ENCODE measurements around the gene SERBP1. TPM values are rescaled to one million over a fixed set of nuclear protein-coding genes. Genes with fewer than 3 reads are reported as not detected.
A peak's percentile ranks its signal among the peaks of the same experiment; 100 is the strongest.

Gene SERBP1
- total RNA-seq, 1 donor from 2014 or later = 167 TPM

DNA sequence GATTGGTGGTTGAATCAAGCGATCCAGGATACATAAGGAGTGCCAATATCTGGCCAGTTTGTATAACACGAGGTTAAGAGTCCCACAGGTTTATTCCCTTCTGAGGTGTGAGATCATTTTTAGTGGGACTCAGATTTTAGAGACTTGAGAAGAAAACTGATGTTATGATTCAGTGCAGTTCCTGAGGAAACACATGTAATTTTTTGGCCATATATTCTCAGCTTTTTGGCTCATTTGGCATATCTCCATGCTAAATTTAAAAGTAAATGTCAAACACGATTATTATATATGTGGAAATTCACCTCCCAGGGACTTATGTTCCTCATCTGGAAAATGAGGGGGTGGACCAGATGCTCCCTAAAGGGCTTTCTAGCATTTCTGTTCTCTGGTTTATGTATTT lies 39.2 kb upstream of the SERBP1 start:
- no peak for DNase-seq (ENCODE audit: extremely low spot score in 2 of 2)
- no peaks in the 10 kb centered on the region for H3K36me3 ChIP-seq
- intact Hi-C loops (cut with DNase I) = no loop called here
- H3K4me1 ChIP-seq = peaks cover 18% of the 10 kb centered on the region
- H3K27ac ChIP-seq = no peak overlapping the region
- H3K27me3 ChIP-seq = no peaks in the 10 kb centered on the region
- TF ChIP-seq POLR2A (IDR thresholded peaks at IDR 0.05) (no peak), POLR2AphosphoS5 (IDR thresholded peaks at IDR 0.05; ENCODE audit: insufficient read depth in 1 of 2, low read depth in 1 of 2) (no peak)
- TF ChIP-seq, protein P1, sequence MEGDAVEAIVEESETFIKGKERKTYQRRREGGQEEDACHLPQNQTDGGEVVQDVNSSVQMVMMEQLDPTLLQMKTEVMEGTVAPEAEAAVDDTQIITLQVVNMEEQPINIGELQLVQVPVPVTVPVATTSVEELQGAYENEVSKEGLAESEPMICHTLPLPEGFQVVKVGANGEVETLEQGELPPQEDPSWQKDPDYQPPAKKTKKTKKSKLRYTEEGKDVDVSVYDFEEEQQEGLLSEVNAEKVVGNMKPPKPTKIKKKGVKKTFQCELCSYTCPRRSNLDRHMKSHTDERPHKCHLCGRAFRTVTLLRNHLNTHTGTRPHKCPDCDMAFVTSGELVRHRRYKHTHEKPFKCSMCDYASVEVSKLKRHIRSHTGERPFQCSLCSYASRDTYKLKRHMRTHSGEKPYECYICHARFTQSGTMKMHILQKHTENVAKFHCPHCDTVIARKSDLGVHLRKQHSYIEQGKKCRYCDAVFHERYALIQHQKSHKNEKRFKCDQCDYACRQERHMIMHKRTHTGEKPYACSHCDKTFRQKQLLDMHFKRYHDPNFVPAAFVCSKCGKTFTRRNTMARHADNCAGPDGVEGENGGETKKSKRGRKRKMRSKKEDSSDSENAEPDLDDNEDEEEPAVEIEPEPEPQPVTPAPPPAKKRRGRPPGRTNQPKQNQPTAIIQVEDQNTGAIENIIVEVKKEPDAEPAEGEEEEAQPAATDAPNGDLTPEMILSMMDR (IDR thresholded peaks at IDR 0.05) = no peak
- H3K4me3 ChIP-seq = no peak overlapping the region
- no peaks in the 10 kb centered on the region for H3K9me3 ChIP-seq

DNA sequence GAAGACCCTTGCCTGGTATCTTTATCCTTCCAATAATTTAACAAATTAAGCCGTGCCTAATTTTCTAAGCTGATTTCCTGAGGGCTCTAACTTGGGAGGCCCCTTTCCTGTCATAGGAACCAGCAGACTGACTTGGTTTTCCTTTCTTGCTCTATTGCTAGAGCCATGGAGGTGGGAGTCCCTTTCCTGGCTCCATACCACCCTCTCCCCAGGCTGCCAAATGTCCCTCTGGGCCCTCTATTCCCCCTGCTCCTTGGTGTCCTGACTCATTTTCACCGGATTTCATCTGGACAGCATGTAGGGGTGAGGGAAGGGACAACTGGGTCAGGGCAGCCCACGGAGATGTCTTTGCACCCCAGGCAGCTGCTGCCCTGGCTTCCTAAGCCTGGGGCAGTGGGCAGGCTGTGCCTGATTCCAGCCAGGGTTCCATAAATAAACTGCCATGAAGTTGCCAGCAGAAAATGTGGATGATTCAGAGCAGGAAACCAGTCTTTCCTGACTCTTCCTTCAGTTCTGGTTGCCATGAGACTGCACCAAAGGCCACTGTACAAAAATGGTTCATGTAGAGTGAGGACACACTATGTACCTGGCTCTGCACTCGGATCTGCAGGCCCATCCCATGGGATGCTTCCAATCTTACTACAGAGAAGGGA lies 38.0 kb upstream of the SERBP1 start:
- no peak for DNase-seq (ENCODE audit: extremely low spot score in 2 of 2)
- Histone ChIP-seq H3K4me3 (no peak overlapping the region), H3K36me3 (no peaks in the 10 kb centered on the region), H3K9me3 (no peaks in the 10 kb centered on the region), H3K27me3 (no peaks in the 10 kb centered on the region), H3K4me1 (peaks cover 25% of the 10 kb centered on the region), H3K27ac (no peak overlapping the region)
- TF ChIP-seq POLR2AphosphoS5 (IDR thresholded peaks at IDR 0.05; ENCODE audit: insufficient read depth in 1 of 2, low read depth in 1 of 2) = peak in 1 of 2 donors; percentile 21
- TF ChIP-seq, protein P1 (IDR thresholded peaks at IDR 0.05) = no peak
- no peak for TF ChIP-seq POLR2A (IDR thresholded peaks at IDR 0.05)
- intact Hi-C loops (cut with DNase I) = no loop called here

DNA sequence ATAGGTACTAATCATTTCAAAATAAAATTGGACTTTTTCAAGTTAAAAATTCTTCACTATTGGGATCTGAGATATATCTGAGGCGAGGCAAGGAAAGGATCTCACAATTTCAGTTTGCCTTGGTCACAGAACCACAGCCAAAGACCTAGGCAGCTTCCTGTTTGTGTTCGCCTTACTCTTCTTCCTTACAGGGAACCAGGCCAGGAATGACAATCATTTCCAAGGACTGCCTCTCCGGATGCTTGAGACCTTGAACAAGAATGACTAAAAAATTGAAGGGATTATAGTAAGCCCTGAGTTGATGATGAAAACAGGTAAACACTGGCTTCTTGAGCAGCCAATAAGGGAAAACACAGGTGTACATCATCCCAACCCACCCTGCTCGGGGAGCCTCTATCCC lies 35.2 kb upstream of the SERBP1 start:
- Histone ChIP-seq H3K4me1 (peaks cover 36% of the 10 kb centered on the region), H3K9me3 (no peaks in the 10 kb centered on the region), H3K27ac (no peak overlapping the region), H3K36me3 (no peaks in the 10 kb centered on the region), H3K4me3 (no peak overlapping the region), H3K27me3 (no peaks in the 10 kb centered on the region)
- DNase-seq (ENCODE audit: extremely low spot score in 2 of 2) = no peak
- intact Hi-C loops (cut with DNase I) = no loop called here
- no peak for TF ChIP-seq POLR2AphosphoS5 (IDR thresholded peaks at IDR 0.05; ENCODE audit: insufficient read depth in 1 of 2, low read depth in 1 of 2)
- TF ChIP-seq POLR2A (IDR thresholded peaks at IDR 0.05) = no peak
- TF ChIP-seq, protein P1 (IDR thresholded peaks at IDR 0.05) = no peak

DNA sequence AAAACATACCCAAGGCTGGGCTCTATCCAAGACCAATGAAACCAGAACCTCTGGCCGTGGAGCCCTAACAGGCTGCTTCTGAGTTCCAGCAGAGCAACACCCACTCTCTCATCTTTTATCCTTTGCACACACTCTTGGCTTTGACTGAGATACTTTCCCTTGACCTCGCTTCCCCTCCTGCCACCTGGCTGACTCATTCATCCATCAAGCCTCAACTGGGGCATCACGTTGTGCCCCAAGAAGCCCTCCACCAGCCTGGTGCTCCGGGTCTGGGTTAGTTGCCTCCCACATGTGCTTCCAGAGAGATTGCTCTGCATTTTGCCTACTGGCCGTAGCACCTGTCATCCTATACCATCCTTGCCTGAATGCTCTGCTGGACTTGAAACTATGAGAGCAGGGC lies 34.5 kb upstream of the SERBP1 start:
- DNase-seq (ENCODE audit: extremely low spot score in 2 of 2) = no peak
- TF ChIP-seq, protein P1 (IDR thresholded peaks at IDR 0.05) = no peak
- no peak for TF ChIP-seq POLR2A (IDR thresholded peaks at IDR 0.05)
- no peak for TF ChIP-seq POLR2AphosphoS5 (IDR thresholded peaks at IDR 0.05; ENCODE audit: insufficient read depth in 1 of 2, low read depth in 1 of 2)
- no peaks in the 10 kb centered on the region for H3K27me3 ChIP-seq
- H3K27ac ChIP-seq = no peak overlapping the region
- intact Hi-C loops (cut with DNase I) = no loop called here
- H3K9me3 ChIP-seq = no peaks in the 10 kb centered on the region
- H3K4me3 ChIP-seq = no peak overlapping the region
- H3K36me3 ChIP-seq = no peaks in the 10 kb centered on the region
- H3K4me1 ChIP-seq = peaks cover 36% of the 10 kb centered on the region

DNA sequence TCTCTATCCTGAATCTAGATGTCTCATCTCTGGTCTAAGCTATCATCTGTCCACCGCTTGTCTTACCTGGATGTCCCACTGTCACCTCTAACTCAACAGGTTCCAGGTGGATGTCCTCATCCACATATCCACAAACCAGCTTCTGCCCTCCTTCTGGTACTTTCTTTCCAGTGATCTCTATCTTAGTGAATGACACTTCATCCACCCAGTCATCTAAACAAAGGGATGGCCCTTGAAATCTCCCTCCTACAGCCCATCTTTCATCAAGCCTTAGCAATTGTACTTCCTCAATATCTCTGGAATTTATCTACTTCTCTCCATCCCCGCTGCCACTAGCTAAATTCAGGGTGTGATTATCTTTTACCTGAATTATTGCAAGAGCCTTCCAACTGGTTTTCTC lies 33.9 kb upstream of the SERBP1 start:
- Histone ChIP-seq H3K9me3 (no peaks in the 10 kb centered on the region), H3K36me3 (no peaks in the 10 kb centered on the region), H3K4me3 (no peak overlapping the region), H3K4me1 (peaks cover 36% of the 10 kb centered on the region), H3K27me3 (no peaks in the 10 kb centered on the region), H3K27ac (no peak overlapping the region)
- intact Hi-C loops (cut with DNase I) = no loop called here
- no peak for DNase-seq (ENCODE audit: extremely low spot score in 2 of 2)
- TF ChIP-seq, protein P1 (IDR thresholded peaks at IDR 0.05) = no peak
- TF ChIP-seq POLR2A (IDR thresholded peaks at IDR 0.05) = no peak
- TF ChIP-seq POLR2AphosphoS5 (IDR thresholded peaks at IDR 0.05; ENCODE audit: insufficient read depth in 1 of 2, low read depth in 1 of 2) = no peak

Data from vagina (tissue), 2 donors.